HG03571 (cell line): ENCODE measurements around the gene ACAP1.
"Not testable (repeated sequence)": the region's sequence is repeated elsewhere in the genome, so short reads cannot be mapped to it uniquely, and the experiment has no call there.

Source experiments
- ATAC-seq: cut with Tn5 transposase; IDR thresholded peaks from one replicate; pipeline ENCODE4 v1.9.1; 2021; ENCODE audit not compliant: unreplicated experiment

ACAP1 gene

DNA sequence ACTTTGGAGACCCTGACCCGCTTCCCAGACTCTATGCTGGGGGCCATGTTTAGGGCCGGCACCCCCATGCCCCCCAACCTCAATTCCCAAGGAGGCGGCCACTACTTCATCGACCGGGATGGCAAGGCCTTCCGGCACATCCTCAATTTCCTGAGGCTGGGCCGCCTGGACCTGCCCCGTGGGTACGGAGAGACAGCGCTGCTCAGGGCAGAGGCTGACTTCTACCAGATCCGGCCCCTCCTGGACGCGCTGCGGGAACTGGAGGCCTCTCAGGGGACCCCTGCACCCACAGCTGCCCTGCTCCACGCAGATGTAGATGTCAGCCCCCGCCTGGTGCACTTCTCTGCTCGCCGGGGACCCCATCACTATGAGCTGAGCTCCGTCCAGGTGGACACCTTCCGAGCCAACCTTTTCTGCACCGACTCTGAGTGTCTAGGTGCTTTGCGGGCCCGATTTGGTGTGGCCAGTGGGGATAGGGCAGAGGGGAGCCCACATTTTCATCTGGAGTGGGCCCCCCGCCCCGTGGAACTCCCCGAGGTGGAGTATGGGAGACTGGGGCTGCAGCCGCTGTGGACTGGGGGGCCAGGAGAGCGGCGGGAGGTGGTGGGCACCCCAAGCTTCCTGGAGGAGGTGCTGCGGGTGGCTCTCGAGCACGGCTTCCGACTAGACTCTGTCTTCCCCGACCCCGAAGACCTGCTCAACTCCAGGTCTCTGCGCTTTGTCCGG lies 16.7 kb downstream of the ACAP1 start:
- no peak for ATAC-seq

DNA sequence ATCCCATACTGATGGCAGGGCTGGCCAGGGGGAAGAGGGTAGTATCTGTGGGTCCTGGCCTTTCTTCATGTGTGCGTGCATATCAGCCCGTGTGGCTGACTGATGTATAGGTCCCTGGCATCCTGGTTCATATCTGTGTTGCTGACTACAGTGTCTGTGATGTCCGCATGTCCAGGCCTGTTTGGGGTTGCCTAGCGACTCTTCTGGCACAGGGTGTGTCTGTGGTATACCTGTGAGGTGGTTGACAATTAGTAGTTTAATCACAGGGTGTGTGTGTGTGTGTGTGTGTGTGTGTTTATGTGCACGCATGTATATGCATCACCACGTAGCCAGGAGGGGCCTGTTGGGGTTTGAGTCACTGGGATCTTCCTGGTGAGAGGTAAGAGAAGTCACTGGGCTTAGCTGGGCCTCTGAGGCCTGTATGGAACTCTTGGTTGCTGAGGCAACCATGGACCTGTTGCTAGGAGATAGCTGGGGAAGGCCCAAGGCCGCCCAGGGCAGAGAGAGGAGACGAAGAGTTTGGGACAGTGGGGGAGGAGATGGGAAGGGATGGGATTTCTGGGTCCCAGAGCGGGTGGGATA lies 18.0 kb downstream of the ACAP1 start:
- ATAC-seq = no peak

DNA sequence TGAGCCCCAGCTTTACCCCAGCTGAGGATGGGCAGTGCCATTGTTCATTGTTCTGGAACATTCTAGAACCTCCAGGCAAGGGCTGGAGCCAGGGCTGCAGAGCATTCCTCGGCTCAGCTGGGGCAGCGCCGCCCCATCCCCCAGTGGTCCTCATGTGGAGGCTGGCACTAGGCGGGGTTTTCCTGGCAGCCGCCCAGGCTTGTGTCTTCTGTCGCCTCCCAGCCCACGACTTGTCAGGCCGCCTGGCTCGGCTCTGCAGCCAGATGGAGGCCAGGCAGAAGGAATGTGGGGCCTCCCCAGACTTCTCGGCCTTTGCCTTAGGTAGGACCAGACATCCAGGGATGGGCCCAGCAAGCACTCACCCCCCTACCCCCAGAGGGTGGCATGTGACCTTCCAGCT lies 18.7 kb downstream of the ACAP1 start, which contains the start of gene TMEM95:
Gene TMEM95 (plus strand): TSS at position 104 of the 400 bp plus-strand sequence. CDS start 49 bp downstream, at position 153.
- ATAC-seq = no peak

DNA sequence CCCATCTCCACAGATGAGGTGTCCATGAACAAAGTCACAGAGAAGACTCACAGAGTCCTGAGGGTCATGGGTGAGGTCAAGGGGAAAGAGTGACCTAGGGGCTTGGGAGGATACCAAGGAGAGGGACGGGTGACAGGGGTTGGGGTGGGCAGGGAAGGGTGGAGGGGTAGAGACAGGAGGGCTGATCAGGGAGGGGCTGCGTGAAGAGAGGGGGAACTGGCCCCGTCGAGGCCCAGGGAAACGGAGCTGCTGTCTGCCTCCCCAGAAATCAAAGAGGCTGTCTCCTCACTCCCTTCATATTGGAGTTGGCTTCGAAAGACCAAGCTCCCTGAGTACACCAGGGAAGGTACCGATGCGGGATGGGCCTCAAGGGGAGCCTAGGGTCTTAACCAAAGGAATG lies 19.2 kb downstream of the ACAP1 start:
- ATAC-seq = no peak

DNA sequence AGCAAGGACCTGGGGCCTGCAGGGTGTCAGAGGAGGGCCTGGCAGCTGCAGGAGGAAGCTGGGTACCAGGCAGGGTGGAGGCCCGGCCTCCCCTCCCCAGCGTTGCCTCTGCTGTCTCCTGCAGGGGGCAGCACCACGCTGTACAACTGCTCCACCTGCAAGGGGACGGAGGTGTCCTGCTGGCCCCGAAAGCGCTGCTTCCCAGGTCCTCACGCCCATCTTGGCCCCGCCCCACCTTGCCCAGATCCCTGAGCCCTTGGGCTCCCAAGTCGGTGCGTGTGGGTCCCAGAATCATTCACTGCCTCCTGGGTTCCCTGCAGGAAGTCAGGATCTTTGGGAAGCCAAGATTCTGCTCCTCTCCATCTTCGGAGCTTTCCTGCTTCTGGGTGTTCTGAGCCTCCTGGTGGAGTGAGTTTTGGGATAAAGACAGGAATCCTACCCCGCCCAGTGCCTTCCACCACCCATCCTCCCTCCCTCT lies 19.8 kb downstream of the ACAP1 start:
- ATAC-seq = no peak

DNA sequence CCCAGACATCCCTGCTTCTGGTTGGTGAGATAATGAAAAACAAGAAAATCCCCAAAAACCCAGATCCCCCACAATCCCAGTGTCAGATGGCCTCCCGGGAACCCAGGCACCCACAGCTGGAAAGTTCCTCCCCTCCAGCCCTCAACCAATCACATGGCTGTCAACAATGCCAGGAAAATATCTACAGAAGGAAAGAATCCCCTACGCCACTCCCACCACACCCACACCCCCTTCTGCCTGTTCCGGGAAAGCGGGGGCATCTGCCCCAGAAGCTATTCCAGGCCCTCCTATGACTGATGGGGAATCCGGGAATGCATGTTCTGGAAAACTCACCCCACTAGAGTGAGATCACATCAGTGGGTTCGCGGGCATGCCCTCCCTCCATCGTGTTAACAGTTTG lies 20.4 kb downstream of the ACAP1 start:
- no peak for ATAC-seq

DNA sequence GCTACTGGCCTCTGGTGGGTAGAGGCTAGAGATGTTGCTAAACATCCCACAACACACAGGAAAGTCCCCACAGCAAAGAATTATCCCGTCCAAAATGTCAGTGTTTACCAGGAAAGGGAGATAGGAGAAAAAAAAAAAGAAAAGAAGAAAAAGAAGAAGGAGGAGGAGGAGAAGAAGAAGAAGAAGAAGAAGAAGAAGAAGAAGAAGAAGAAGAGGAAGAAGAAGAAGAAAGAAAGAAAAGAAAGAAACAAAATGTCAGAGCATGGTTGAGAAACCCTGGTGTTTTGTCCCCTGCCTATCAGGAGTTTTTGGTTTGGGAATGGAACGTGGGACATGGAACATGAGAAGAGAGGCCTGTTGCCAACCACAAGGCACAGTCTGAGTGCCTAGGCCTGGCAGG lies 21.1 kb downstream of the ACAP1 start:
- no peak for ATAC-seq

DNA sequence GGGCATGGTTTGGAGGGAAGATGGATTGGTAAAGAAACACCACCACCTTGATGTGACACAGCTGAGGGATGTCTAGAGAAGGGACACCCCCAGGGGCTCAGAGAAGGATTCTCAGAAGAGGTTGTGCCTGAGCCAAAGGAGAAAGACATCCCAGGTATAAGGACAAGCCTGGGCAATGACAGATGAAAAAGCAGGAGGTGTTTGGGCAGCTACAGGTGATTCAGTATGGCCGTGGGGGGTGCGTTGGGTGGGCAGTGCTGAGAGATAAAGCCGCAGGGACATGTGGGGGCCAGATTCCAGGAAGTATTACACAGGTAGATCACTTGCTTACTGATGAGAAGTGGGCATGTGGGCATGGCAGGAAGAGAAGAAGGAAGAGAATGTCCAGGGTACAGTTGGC lies 25.6 kb downstream of the ACAP1 start:
- ATAC-seq = no peak

DNA sequence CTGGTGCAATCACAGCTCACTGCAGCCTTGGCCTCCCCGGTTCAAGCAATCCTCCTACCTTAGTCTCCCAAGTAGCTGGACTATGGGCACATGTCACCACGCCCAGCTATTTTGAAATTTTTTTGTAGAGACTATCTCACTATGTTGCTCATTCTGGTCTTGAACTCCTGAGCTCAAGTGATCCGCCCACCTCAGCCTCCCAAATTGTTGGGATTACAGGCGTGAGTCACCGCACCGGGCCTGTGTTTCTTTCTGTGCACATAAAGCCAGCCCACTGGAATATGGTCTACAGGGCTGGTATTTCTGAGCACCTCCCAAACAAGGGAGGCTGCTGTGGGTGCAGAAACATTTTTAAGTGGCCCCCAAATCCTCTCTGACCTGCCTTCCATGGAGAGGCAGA lies 27.0 kb downstream of the ACAP1 start:
- ATAC-seq = no peak

DNA sequence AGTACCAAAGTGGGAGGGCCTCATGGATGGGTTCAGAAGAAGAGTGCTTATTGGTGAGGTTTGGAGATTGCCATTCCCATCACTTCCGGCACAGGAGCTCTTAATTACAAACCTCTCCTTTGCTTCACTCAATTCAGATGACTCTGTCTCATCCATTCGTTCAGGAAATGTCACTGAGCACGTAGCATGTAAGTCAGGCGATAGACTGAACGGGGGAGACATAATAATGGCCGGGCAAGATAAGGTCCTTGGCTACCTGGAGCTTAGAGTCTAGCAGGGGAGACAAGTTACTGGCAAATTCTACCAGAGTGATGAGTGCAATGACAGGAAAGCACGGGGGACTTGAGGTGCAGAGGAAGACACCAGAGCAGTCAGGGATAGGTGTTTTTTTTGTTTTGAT lies 29.6 kb downstream of the ACAP1 start:
- not testable (repeated sequence) for ATAC-seq

DNA sequence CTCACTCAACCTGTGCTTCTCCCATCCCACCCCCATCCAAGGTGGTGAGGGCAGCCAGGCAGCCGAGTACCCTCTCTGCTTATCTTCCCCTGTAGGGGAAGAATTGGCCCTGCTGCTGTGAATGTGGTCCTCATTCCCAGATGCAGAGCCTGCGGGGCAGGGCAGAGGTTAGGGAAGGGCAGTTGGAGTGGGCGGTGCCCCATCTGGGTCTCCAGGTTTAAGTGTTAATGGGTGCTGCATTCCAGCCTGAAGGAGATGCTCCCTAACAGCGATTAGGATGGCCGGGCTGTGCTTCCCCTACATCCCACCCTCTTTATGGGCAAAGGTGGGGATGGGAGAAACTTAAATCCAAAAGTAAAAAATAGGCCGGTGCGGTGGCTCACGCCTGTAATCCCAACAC lies 30.8 kb downstream of the ACAP1 start:
- no peak for ATAC-seq

DNA sequence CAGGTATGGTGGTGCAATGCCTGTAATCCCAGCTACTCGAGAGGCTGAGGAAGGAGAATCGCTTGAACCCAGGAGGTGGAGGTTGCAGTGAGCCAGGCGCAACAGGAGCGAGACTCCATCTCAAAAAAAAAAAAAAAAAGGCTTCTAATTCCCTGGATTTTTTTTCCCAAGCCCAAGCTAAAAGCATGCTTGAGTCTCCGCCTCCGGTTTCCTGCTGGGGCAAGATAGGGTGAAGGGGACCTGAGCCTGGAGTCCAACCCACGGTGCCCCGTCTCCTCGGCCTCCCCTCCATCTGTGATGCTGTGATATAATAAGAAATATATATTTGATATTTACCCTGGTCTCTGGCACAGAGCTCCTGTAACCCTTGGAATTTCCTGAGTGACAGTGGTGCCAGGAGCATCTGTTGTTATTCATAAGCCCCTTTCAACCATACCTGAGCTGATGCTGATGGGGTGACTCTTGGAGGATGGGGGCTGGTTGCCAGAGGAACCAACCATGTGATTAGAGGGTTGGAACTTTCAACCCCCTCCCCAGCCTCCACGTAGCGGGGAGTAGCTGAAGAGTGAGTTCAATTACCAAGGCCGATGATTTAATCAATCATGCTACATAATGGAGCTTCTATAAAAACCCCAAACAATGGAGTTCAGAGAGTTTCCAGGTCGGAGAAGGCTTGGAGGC lies 31.7 kb downstream of the ACAP1 start:
- ATAC-seq = no peak

DNA sequence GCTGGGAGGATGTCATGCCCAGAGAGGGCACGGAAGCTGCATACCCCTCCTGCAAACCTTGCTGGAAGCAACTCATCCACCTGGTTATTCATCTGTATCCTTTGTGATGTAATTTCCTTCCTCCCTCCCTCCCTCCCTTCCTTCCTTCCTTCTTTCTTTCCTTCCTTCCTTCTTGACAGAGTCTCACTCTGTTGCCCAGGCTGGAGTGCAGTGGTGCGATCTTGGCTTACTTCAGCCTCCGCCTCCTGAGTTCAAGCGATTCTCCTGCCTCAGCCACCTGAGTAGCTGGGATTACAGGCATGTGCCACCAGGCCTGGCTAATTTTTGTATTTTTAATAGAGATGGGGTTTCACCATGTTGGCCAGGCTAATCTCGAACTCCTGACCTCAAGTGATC lies 32.3 kb downstream of the ACAP1 start:
- ATAC-seq = not testable (repeated sequence)

DNA sequence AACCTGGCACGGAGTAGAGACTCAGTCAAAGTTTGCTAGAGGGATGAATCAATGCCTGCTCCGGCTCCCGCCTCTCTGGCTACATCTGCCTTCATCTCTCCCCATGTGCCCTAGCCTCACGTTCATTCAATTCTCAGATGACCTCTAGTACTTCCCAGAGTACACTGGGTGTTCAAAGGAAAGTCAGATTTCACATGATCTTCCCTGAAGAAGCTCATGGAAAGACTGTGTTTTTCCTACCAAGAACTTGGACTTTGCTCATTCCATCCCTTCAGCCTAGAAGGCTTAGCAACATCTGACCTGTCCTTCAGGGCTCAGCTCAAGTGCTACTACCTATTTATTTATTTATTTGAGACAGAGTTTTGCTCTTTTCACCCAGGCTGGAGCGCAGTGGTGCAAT lies 33.5 kb downstream of the ACAP1 start:
- ATAC-seq = no peak

DNA sequence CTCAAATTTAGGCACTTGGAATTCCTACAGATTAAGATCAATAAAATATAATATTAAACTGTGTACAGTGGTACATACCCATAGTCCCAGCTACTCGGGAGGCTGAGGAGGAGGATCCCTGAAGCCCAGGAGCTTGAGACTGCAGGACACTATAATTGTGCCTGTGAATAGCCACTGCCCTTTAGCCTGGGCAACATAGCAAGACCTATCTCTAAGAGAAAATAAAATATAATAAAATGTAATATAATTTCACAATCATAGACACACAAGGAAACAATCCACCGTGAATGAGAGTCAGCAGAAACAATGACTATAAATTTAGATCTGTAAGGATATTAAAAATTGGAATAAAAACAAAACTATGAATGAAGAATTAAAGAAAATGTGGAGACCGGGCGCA lies 34.5 kb downstream of the ACAP1 start:
- no peak for ATAC-seq

DNA sequence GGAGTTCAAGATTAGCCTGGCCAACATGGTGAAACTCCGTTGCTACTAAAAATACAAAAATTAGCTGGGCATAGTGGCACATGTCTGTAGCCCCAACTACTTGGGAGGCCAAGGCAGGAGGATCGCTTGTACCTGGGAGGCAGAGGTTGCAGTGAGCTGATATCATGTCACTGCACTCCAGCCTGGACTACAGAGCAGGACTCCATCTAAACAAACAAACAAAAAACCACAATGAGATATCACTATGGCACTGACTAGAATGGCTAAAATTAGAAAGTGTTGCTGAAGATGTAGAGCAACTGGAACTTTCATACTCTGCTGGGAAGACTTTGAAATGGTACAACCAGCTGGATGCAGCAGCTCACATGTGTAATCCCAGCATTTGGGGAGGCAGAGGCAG lies 38.0 kb downstream of the ACAP1 start:
- ATAC-seq = no peak

DNA sequence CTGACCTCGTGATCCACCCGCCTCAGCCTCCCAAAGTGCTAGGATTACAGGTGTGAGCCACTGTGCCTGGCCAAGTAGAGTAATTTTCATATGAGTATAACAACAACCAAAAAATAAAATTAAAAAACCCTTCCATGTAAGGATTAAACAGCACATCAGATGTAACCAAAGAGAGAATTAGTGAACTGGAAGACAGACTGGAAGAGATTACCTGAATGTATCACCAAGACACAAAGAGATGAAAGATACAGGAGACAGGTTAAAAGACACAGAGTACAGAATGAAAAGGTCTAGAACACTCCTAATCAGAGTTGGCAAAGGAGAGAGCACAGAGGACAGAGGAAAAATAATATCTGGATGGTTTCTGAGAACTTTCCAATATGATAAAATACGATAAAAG lies 42.8 kb downstream of the ACAP1 start:
- no peak for ATAC-seq

DNA sequence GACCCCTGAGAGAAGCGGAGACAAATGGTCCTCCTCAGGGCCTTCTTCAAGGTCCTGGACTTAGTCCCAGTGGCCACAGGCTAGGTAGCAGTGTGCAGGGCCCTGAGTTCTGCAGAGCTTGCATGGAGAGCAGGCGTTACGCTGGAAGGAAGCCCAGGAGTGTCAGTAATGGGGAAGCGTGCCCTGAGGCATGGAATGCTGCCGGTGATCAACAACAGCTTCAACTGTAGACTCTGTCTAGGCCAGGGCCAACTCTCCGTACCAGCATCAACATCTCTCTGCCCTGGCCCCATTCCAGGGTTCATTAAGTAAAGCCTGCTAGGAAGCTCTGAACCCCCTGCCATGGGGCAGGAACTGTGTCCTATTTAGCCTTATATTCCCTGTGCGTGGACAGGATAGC lies 44.0 kb downstream of the ACAP1 start:
- ATAC-seq = no peak

DNA sequence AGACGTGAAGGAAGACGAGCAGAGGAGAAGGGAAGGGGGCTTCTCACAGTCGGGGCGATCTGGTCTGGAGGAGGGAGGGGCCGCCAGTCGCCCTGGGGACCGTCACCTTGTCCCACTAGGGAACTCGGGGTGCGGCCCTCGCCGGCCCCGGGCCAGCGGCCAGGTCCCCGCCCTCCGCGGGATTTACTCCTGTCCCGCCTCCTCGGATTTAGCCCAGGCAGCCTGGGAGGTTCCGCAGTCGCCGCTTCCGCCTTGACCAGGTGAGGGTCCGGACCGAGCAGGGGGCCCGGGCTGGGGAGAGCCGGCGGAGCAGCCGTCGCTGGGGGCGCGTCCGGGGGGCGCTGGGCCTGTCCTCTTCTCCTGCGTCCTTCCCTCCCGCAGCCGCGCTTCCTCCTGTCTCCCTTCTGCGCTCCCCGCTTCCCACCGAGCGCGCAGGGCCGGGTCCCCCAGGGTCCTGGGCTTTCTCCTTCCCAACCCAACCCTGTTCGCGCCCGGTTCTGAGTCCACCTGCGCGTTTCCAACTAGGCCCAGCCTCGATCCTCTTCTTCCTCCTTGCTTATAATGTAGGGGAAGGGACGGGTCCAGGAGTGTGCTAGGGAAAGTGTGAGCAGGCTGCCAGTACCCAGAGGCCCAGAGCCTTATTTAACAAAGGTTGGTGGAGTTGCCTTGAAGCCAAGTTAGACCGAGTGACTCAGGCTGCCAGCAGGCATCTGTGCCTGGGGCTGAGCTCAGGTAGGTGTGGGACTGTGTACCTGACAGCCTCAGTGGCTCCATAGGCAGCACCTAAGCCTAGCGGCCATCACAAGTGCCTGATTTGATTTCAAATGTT lies 44.7 kb downstream of the ACAP1 start, which contains the start of gene TNK1:
Gene TNK1 (plus strand): TSS at position 235 of the 829 bp plus-strand sequence. CDS start 1,838 bp downstream, outside the sequence.
- no peak for ATAC-seq

DNA sequence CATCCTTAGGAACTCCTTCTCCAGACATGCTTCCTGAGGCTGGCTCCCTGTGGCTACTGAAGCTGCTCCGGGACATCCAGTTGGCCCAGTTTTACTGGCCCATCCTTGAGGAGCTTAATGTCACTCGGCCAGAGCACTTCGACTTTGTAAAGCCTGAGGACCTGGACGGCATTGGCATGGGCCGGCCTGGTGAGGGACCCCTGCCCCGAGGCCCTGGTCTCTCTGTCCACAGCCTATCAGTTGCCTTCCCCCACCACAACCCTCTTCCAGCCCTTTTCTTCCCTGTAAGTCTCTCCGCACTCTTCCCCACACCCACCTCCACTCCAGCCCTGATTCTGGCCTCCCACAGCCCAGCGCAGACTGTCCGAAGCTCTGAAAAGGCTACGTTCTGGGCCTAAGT lies 46.6 kb downstream of the ACAP1 start:
- no peak for ATAC-seq

DNA sequence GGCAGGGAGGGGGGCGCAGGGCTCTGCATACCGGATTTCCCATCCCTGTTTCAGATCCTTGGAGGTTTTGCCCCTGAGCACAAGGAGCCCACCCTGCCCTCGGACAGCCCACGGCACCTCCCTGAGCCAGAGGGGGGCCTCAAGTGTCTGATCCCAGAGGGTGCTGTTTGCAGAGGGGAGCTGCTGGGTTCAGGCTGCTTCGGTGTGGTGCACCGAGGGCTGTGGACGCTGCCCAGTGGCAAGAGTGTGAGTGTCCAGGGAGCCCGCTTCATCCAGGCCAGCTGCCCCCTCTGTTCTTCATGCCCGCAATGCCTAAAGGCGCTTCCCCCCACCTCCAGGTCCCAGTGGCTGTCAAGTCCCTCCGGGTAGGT lies 47.0 kb downstream of the ACAP1 start:
- no peak for ATAC-seq
